Skin of body (tissue), 2 donors: Measurements from ENCODE around the gene CCDC30. TPM values are rescaled to one million over a fixed set of nuclear protein-coding genes. Genes with fewer than 3 reads are reported as not detected.
"Not testable (repeated sequence)": the region's sequence is repeated elsewhere in the genome, so short reads cannot be mapped to it uniquely, and the experiment has no call there.

Source experiments
- DNase-seq: peaks from one replicate; lab custom pipeline; 2025; lab: John Stamatoyannopoulos, UW
- total RNA-seq: library from RNA; depleted of rRNA; stranded (reverse); fragments of >200 nt; gene quantifications from one replicate; pipeline ENCODE4 v1.2.3, GENCODE V29; 2014

Gene CCDC30
- total RNA-seq, 1 donor from 2014 or later = 1.8 TPM

- DNase-seq = no peak
Observed at GRCh38 chr1:42646056-42646455, 183.0 kb downstream of the CCDC30 start.

- no peak for DNase-seq
Observed at GRCh38 chr1:42657201-42657600, 194.1 kb downstream of the CCDC30 start.

- peak; percentile 95 for DNase-seq
Observed at GRCh38 chr1:42657981-42658876, 195.1 kb downstream of the CCDC30 start, which contains the start of gene PPIH. TSS of gene PPIH (plus strand) at chr1:42658423. CDS start at chr1:42658447, 24 bp downstream.

- DNase-seq = no peak
Observed at GRCh38 chr1:42658877-42659337, 195.8 kb downstream of the CCDC30 start.

- DNase-seq = no peak
Observed at GRCh38 chr1:42660907-42661500, 197.9 kb downstream of the CCDC30 start.

- no peak for DNase-seq
Observed at GRCh38 chr1:42669936-42670335, 206.8 kb downstream of the CCDC30 start.

- DNase-seq = no peak
Observed at GRCh38 chr1:42670425-42670824, 207.3 kb downstream of the CCDC30 start.

GRCh38 chr1:42674214-42674613 lies 211.1 kb downstream of the CCDC30 start:
- DNase-seq = no peak

GRCh38 chr1:42674682-42675081 lies 211.6 kb downstream of the CCDC30 start:
- no peak for DNase-seq

- no peak for DNase-seq
Observed at GRCh38 chr1:42675467-42675866, 212.4 kb downstream of the CCDC30 start.

- no peak for DNase-seq
Observed at GRCh38 chr1:42676534-42677087, 213.5 kb downstream of the CCDC30 start.

- no peak for DNase-seq
Observed at GRCh38 chr1:42679364-42679983, 216.4 kb downstream of the CCDC30 start.

- no peak for DNase-seq
Observed at GRCh38 chr1:42680055-42680454, 217.0 kb downstream of the CCDC30 start.

GRCh38 chr1:42680921-42681683 lies 218.0 kb downstream of the CCDC30 start:
- DNase-seq = peak; percentile 33

GRCh38 chr1:42681741-42682483 lies 218.8 kb downstream of the CCDC30 start, which contains the start of gene YBX1:
TSS of gene YBX1 (plus strand) at chr1:42682418. CDS start at chr1:42682566, 148 bp downstream.
- peak; percentile 100 for DNase-seq

- not testable (repeated sequence) for DNase-seq
Observed at GRCh38 chr1:42682484-42682738, 219.3 kb downstream of the CCDC30 start.

GRCh38 chr1:42682739-42683531 lies 219.8 kb downstream of the CCDC30 start:
- DNase-seq = peak; percentile 46

- no peak for DNase-seq
Observed at GRCh38 chr1:42684139-42684538, 221.1 kb downstream of the CCDC30 start.

GRCh38 chr1:42686418-42686817 lies 223.3 kb downstream of the CCDC30 start:
- DNase-seq = no peak

- no peak for DNase-seq
Observed at GRCh38 chr1:42689912-42690311, 226.8 kb downstream of the CCDC30 start.
